Upper lobe of left lung (tissue), 6 donors: Measurements from ENCODE around the gene IDH3A. TPM values are rescaled to one million over a fixed set of nuclear protein-coding genes. Genes with fewer than 3 reads are reported as not detected.
A peak's percentile ranks its signal among the peaks of the same experiment; 100 is the strongest.

Source experiments
- ATAC-seq, 2 donors: fragments of 200-7000 bp; cut with Tn5 transposase; one replicate each; pipeline ENCODE4 v1.9.1; 2022; ENCODE audit warnings: mild to moderate bottlenecking in 2 of 2, moderate library complexity in 2 of 2; ENCODE audit not compliant: low FRiP score in 2 of 2
- DNase-seq, 2 donors: peaks; one replicate each; pipeline ENCODE4 v3.0.0-alpha.2; 2019 to 2020
- H3K27ac ChIP-seq, 4 donors: fragments of 200-600 bp; sonication (generic); one replicate each; pipeline ENCODE4 v1.5.1; 2016 to 2019
- H3K27me3 ChIP-seq, 4 donors: fragments of 200-600 bp; sonication (generic); one replicate each; pipeline ENCODE4 v1.5.1; 2017 to 2019
- H3K36me3 ChIP-seq, 4 donors: fragments of 200-600 bp; sonication (generic); one replicate each; pipeline ENCODE4 v1.5.1; 2016 to 2019
- H3K4me1 ChIP-seq, 4 donors: fragments of 200-600 bp; sonication (generic); one replicate each; pipeline ENCODE4 v1.5.1; 2018 to 2019
- H3K4me3 ChIP-seq, 4 donors: fragments of 200-600 bp; sonication (generic); one replicate each; pipeline ENCODE4 v1.5.1; 2017 to 2019; ENCODE audit warnings: mild to moderate bottlenecking in 2 of 4, moderate library complexity in 1 of 4
- H3K9me3 ChIP-seq, 4 donors: fragments of 200-600 bp; sonication (generic); one replicate each; pipeline ENCODE4 v1.5.1; 2018 to 2019
- EP300 ChIP-seq, 4 donors: sonication (generic); formaldehyde crosslinking; IDR thresholded peaks; one replicate each; pipeline ENCODE4 v1.5.1; 2017; ENCODE audit warnings: antibody characterized with exemption in 4 of 4, control low read depth in 2 of 4
- POLR2A ChIP-seq, 4 donors: fragments of 450-650 bp; IDR thresholded peaks; one replicate each; pipeline ENCODE4 v1.5.1; 2016 to 2017; ENCODE audit warnings: antibody characterized with exemption in 4 of 4, mild to moderate bottlenecking in 2 of 4
- POLR2AphosphoS5 ChIP-seq, 2 donors: sonication (generic); formaldehyde crosslinking; IDR thresholded peaks; one replicate each; pipeline ENCODE4 v1.5.1; 2017; ENCODE audit warnings: antibody characterized with exemption in 2 of 2
- WGBS, 2 donors: methylation state at CpG; one replicate each; pipeline ENCODE4 v1.1.5; 2017 to 2018; 5-methylcytosine and 5-hydroxymethylcytosine counted together
- total RNA-seq, 6 donors: library from RNA; depleted of rRNA in 4 of 6; stranded (reverse); fragments of >200 nt in 4 of 6; gene quantifications; one replicate each; pipeline versions ENCODE4 v1.1.0 to v1.2.1, GENCODE V29; 2016 to 2021
- TF ChIP-seq, protein P1 (sequence below), 6 experiments: fragments of 450-650 bp in 4 of 6; fragments of 200-600 bp in 2 of 6; sonication (generic) in 2 of 6; IDR thresholded peaks; one replicate each; pipeline ENCODE4 v1.5.1; 2016 to 2019; ENCODE audit warnings: antibody characterized with exemption in 6 of 6
- donor health status: DM: no; HTN: no; CAD: no; lungs with moderate emphysema.
- donor health status: DM: no; HTN: yes; CAD: no; lungs with severe emphysema.

IDH3A gene
- total RNA-seq, 6 donors from 2014 or later, result 17.5 to 80.1 (median 48.2) TPM

DNA sequence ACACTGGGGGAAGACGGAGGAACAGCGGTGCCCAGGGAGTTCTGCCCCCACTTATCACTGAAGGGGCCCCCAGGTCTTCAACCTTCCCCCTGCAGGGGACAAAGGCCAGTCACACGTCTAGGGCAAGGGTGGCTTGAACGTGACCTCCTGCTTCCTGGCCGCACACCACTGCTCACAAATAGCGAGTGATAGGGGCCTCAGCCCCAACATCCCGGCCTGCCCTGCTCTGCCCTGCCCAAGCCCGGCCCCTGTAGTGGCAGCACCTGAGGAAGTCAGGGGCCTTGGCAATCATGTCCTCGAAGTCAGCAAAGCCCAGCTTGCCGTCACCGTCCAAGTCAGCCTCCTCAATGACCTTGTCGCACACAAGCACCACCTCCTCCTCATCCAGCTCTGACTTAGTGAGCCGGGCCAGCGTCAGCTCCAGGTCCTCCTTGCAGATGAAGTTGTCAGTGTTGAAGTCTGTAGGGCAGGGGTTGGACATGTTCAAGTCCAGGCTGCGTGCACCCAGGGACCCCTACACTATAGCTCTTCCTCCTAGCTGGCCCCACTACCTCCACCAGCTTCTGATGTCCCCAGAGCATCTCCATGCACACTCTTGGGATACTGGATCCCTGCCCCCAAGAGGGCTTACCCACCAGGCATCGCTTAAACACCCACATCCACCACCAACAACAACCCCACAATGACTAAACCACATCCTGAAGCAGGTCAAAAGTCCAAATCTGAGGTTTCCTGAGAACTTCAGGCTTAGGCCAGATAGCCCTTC is 43.5 kb upstream of the IDH3A start:
- Histone ChIP-seq H3K4me3 (no peak overlapping the region), H3K27me3 (no peaks in the 10 kb centered on the region), H3K36me3 (no peaks in the 10 kb centered on the region), H3K4me1 (peaks cover 17 to 26% (median 21%) of the 10 kb centered on the region in 4 donors), H3K27ac (no peak overlapping the region), H3K9me3 (no peaks in the 10 kb centered on the region)
- no peak for ATAC-seq
- 90 to 92% methylated on average over 14 to 16 of the region's 16 CpGs for WGBS, 2 donors
- peak in 1 of 2 donors; percentile 44 for DNase-seq
- no peak for TF ChIP-seq EP300 (IDR thresholded peaks at IDR 0.05)
- TF ChIP-seq, protein P1, sequence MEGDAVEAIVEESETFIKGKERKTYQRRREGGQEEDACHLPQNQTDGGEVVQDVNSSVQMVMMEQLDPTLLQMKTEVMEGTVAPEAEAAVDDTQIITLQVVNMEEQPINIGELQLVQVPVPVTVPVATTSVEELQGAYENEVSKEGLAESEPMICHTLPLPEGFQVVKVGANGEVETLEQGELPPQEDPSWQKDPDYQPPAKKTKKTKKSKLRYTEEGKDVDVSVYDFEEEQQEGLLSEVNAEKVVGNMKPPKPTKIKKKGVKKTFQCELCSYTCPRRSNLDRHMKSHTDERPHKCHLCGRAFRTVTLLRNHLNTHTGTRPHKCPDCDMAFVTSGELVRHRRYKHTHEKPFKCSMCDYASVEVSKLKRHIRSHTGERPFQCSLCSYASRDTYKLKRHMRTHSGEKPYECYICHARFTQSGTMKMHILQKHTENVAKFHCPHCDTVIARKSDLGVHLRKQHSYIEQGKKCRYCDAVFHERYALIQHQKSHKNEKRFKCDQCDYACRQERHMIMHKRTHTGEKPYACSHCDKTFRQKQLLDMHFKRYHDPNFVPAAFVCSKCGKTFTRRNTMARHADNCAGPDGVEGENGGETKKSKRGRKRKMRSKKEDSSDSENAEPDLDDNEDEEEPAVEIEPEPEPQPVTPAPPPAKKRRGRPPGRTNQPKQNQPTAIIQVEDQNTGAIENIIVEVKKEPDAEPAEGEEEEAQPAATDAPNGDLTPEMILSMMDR (IDR thresholded peaks at IDR 0.05), result no peak
- TF ChIP-seq POLR2A (IDR thresholded peaks at IDR 0.05), result no peak
- no peak for TF ChIP-seq POLR2AphosphoS5 (IDR thresholded peaks at IDR 0.05)

DNA sequence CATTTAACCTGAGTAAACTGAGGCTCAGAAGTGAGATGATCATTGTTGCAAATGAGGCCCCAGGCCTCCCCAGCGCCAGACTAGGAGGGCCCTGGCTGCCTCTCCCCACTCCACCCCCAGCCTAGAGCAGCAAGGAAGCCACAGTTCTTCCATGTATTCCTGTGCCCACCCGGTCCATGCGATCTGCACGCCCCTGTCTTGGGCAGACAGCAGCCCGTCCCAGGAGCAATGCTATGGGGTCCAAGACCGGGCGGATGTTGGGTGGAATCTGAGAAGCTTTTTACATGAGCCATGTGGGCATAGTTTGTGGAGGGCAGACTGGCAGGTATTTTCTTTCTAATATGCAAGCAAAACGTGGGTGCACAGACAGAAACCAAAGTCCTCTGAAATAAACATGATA is 41.7 kb upstream of the IDH3A start:
- H3K27me3 ChIP-seq, result no peaks in the 10 kb centered on the region
- TF ChIP-seq EP300 (IDR thresholded peaks at IDR 0.05) (no peak), POLR2AphosphoS5 (IDR thresholded peaks at IDR 0.05) (no peak), POLR2A (IDR thresholded peaks at IDR 0.05) (no peak)
- TF ChIP-seq, protein P1 (IDR thresholded peaks at IDR 0.05), result no peak
- no peaks in the 10 kb centered on the region for H3K36me3 ChIP-seq
- WGBS, 2 donors, result 90 to 93% methylated on average over 7 to 8 of the region's 8 CpGs
- H3K9me3 ChIP-seq, result no peaks in the 10 kb centered on the region
- H3K4me1 ChIP-seq, result peaks cover 17 to 26% (median 21%) of the 10 kb centered on the region in 4 donors
- DNase-seq (no peak), ATAC-seq (no peak)
- no peak overlapping the region for H3K27ac ChIP-seq
- no peak overlapping the region for H3K4me3 ChIP-seq

DNA sequence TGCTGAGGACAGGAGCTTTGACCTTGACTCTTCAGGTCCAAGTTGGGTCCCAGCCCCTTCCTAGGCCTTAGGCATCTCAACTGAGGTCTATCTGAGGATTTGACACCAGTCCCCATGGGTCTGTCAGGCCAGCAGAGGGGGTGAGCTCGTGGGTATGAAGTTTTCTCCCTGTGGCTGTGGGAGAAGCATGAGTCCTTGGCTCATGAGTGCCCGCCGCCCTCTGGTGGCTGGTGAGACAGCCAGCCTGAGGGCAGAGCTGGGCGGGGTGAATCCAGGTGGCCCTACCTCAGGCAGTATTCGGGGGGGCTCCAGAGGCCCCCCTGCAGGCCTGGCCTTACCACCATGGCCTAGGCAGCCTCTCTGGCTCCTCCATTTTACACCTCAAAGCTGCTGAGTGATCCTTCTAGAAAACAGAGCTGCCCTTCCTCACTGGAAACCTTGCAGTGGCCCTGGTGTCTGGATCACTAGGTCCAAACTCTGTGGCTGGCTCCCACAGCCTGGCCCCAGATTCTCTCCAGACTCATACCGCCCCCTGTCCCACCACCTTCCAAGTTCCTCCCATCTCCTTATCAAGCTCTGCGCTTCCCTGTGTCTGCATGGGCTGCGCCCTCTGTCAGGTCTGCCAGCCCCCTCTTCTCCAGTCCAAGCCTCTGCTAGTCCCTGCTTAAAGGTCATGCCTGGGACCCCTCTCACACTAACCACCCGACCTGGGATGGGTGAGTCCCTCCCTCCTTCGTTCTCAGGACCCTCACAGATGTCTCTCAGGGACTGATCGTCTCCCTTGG is 40.7 kb upstream of the IDH3A start:
- Histone ChIP-seq H3K27ac (no peak overlapping the region), H3K27me3 (no peaks in the 10 kb centered on the region), H3K9me3 (no peaks in the 10 kb centered on the region), H3K36me3 (no peaks in the 10 kb centered on the region), H3K4me3 (no peak overlapping the region), H3K4me1 (peaks cover 13 to 19% (median 17%) of the 10 kb centered on the region in 4 donors)
- ATAC-seq (peak; percentile 85 to 90), DNase-seq (peak; percentile 87 to 91)
- WGBS, 2 donors, result 37 to 74% methylated on average over 6 to 11 of the region's 11 CpGs
- TF ChIP-seq, protein P1 (IDR thresholded peaks at IDR 0.05), result peak; percentile 96 to 98 (median 98)
- TF ChIP-seq POLR2A (IDR thresholded peaks at IDR 0.05) (no peak), POLR2AphosphoS5 (IDR thresholded peaks at IDR 0.05) (peak in 1 of 2 donors; percentile 6), EP300 (IDR thresholded peaks at IDR 0.05) (no peak)

DNA sequence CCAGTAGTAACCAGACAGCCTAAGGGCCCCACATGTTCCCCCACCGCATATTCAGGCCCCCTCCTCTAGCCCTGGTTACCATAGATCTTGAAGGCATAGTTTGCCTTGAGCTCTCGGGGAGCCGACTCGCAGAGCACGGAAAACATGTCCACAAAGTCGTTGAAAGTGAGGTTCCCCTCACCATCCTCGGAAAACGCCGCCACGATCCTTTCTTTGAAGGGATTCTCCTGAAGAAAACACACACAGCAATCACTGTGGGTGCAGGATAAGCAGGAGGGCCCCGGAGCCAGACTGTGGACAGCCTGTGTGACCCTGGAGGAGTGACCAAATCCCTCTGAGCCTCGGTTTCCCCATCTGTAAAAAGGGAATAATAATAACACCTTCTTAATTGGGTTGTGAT is 40.0 kb upstream of the IDH3A start:
- no peaks in the 10 kb centered on the region for H3K36me3 ChIP-seq
- no peak for TF ChIP-seq POLR2AphosphoS5 (IDR thresholded peaks at IDR 0.05)
- TF ChIP-seq, protein P1 (IDR thresholded peaks at IDR 0.05), result no peak
- TF ChIP-seq EP300 (IDR thresholded peaks at IDR 0.05), result no peak
- TF ChIP-seq POLR2A (IDR thresholded peaks at IDR 0.05), result no peak
- H3K27me3 ChIP-seq, result no peaks in the 10 kb centered on the region
- H3K4me1 ChIP-seq, result peaks cover 6 to 13% (median 11%) of the 10 kb centered on the region in 4 donors
- no peak overlapping the region for H3K27ac ChIP-seq
- WGBS, 2 donors, result 94 to 96% methylated on average over 12 of the region's 12 CpGs
- no peak overlapping the region for H3K4me3 ChIP-seq
- DNase-seq (no peak), ATAC-seq (no peak)
- no peaks in the 10 kb centered on the region for H3K9me3 ChIP-seq
